ENCODE results near the gene TRAPPC8.

DNA sequence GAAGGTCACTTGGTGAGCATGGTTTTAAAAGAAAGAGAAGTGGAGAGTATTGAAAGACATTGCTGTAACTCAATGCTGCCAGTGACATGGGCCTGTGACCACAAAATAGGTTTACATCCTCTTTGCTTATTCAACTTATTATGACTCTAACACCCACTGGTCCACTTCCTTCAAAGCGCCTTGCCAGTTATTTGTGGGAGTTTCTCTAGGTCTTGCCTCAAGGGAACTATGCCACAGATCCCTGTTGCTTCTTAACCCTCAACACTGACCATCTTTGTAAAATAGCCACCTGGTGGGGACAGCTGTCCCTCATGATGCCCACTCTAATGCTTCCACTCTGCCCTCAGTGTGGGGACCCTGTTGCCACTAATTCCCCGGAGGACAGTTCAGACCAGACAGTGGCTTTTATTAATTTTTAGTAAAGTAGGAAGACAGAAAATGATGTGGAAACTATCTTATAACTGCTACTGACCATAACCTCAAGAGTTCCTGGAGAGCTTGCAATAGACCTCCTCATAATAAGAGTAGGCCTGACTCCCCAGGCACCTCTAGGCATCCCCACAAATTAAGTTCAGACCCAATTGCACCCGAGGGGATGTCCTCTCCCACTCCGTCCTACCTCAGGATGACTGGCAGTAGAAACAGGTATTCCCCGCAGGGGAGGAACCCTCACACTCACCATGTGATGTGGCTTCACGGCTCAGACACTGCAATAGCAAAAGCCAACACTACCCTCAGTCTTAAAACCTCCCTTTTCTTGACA, 150.9 kb downstream of the TRAPPC8 start:
- TF ChIP-seq ZNF354B (CRISPR knock-in tag; IDR thresholded peaks at IDR 0.05), result no peak
- TF ChIP-seq MYNN (CRISPR knock-in tag; IDR thresholded peaks at IDR 0.05; ENCODE audit: low read depth), result no peak
- TF ChIP-seq ZNF496 (CRISPR knock-in tag; IDR thresholded peaks at IDR 0.05; ENCODE audit: insufficient replicate concordance), result no peak
- no peak for TF ChIP-seq POLR2A (IDR thresholded peaks at IDR 0.05; ENCODE audit: insufficient read depth in 1 of 2, low read depth in 2 of 2, low read length in 2 of 2)
- TF ChIP-seq, protein P1, sequence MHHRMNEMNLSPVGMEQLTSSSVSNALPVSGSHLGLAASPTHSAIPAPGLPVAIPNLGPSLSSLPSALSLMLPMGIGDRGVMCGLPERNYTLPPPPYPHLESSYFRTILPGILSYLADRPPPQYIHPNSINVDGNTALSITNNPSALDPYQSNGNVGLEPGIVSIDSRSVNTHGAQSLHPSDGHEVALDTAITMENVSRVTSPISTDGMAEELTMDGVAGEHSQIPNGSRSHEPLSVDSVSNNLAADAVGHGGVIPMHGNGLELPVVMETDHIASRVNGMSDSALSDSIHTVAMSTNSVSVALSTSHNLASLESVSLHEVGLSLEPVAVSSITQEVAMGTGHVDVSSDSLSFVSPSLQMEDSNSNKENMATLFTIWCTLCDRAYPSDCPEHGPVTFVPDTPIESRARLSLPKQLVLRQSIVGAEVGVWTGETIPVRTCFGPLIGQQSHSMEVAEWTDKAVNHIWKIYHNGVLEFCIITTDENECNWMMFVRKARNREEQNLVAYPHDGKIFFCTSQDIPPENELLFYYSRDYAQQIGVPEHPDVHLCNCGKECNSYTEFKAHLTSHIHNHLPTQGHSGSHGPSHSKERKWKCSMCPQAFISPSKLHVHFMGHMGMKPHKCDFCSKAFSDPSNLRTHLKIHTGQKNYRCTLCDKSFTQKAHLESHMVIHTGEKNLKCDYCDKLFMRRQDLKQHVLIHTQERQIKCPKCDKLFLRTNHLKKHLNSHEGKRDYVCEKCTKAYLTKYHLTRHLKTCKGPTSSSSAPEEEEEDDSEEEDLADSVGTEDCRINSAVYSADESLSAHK (CRISPR knock-in tag; IDR thresholded peaks at IDR 0.05; ENCODE audit: borderline replicate concordance), result no peak
- TF ChIP-seq CEBPB (IDR thresholded peaks at IDR 0.05; ENCODE audit: borderline replicate concordance, low read depth, low read length), result no peak
- TF ChIP-seq, protein P2, sequence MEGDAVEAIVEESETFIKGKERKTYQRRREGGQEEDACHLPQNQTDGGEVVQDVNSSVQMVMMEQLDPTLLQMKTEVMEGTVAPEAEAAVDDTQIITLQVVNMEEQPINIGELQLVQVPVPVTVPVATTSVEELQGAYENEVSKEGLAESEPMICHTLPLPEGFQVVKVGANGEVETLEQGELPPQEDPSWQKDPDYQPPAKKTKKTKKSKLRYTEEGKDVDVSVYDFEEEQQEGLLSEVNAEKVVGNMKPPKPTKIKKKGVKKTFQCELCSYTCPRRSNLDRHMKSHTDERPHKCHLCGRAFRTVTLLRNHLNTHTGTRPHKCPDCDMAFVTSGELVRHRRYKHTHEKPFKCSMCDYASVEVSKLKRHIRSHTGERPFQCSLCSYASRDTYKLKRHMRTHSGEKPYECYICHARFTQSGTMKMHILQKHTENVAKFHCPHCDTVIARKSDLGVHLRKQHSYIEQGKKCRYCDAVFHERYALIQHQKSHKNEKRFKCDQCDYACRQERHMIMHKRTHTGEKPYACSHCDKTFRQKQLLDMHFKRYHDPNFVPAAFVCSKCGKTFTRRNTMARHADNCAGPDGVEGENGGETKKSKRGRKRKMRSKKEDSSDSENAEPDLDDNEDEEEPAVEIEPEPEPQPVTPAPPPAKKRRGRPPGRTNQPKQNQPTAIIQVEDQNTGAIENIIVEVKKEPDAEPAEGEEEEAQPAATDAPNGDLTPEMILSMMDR (CRISPR knock-in tag; IDR thresholded peaks at IDR 0.05), result no peak
- TF ChIP-seq TAF1 (CRISPR knock-in tag; IDR thresholded peaks at IDR 0.05), result no peak
